GM12878 (cell line): ENCODE data around the gene INSYN2B.

Source experiments
- FOS ChIP-seq: IDR thresholded peaks from 3 replicates; pipeline ENCODE4 v1.6.1; 2011; ENCODE audit warnings: borderline replicate concordance; ENCODE audit not compliant: insufficient read length; ENCODE audit errors: extremely low read depth
- JUNB ChIP-seq: IDR thresholded peaks from 2 replicates; pipeline ENCODE4 v1.6.1; 2016; ENCODE audit warnings: antibody characterized with exemption, mild to moderate bottlenecking
- MXI1 ChIP-seq: fragments of 150-350 bp; IDR thresholded peaks from 2 replicates; pipeline ENCODE4 v1.6.1; 2011; ENCODE audit warnings: low read depth, mild to moderate bottlenecking, inconsistent platforms, low read length, improper control_type of control experiment
- POLR2AphosphoS2 ChIP-seq: IDR thresholded peaks from 2 replicates; pipeline ENCODE4 v1.6.1; 2011; ENCODE audit warnings: low read depth, mild to moderate bottlenecking, low read length, improper control_type of control experiment, moderate library complexity
- SIN3A ChIP-seq: IDR thresholded peaks from 2 replicates; pipeline ENCODE4 v1.6.1; 2012; ENCODE audit warnings: low read depth, low read length, improper control_type of control experiment
- SMC3 ChIP-seq: IDR thresholded peaks from 2 replicates; pipeline ENCODE4 v1.6.1; 2011; ENCODE audit warnings: low read length, improper control_type of control experiment, borderline replicate concordance
- SUZ12 ChIP-seq: fragments of 200-600 bp; sonication (generic); IDR thresholded peaks from one replicate; pipeline ENCODE4 v1.6.1; 2018; ENCODE audit warnings: antibody characterized with exemption, mild to moderate bottlenecking; ENCODE audit not compliant: unreplicated experiment
- YY1 ChIP-seq: IDR thresholded peaks from 2 replicates; pipeline ENCODE4 v1.6.1; 2011; ENCODE audit warnings: low read depth, mild to moderate bottlenecking, low read length
- TF ChIP-seq, protein P1 (sequence below): fragments of 450-650 bp; IDR thresholded peaks from 2 replicates; pipeline ENCODE4 v1.6.1; 2017; ENCODE audit warnings: low read depth, mild to moderate bottlenecking, moderate library complexity
- TF ChIP-seq, protein P2 (sequence below), 3 experiments: IDR thresholded peaks in 2 of 3; conservative IDR thresholded peaks in 1 of 3; 2 replicates each; pipeline ENCODE4 v1.5.1; 2011; ENCODE audit warnings: low read depth in 3 of 3, low read length in 3 of 3, mild to moderate bottlenecking in 3 of 3, control low read depth in 2 of 3, moderate library complexity in 2 of 3, inconsistent platforms in 1 of 3, mixed read lengths in 1 of 3; ENCODE audit not compliant: control insufficient read depth in 2 of 3, insufficient read depth in 1 of 3; ENCODE audit errors: extremely low read depth in 1 of 3
- TF ChIP-seq, protein P3 (sequence below): IDR thresholded peaks from 2 replicates; pipeline ENCODE4 v1.6.1; 2011; ENCODE audit warnings: low read depth, mild to moderate bottlenecking, low read length, moderate library complexity, borderline replicate concordance; ENCODE audit errors: extremely low read depth

DNA sequence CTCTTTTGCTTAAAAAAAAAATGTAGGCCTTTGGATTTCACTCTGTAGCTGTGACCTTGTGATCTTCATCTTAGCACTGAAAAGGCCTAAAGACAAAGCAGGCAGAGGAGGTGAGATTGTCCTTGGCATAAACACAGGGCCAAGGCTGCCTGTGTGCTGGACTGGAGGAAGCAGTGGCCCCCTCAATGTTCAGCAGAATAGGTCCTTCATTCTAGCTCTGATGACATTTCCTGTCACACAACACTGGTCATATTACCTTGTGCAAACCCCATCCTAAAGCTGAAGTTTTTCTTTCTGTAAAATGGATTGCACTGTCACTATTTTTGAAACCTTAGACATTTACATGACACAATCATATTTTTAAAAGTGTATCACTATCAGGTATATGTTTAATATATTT lies 147.4 kb downstream of the INSYN2B start:
- TF ChIP-seq, protein P1, sequence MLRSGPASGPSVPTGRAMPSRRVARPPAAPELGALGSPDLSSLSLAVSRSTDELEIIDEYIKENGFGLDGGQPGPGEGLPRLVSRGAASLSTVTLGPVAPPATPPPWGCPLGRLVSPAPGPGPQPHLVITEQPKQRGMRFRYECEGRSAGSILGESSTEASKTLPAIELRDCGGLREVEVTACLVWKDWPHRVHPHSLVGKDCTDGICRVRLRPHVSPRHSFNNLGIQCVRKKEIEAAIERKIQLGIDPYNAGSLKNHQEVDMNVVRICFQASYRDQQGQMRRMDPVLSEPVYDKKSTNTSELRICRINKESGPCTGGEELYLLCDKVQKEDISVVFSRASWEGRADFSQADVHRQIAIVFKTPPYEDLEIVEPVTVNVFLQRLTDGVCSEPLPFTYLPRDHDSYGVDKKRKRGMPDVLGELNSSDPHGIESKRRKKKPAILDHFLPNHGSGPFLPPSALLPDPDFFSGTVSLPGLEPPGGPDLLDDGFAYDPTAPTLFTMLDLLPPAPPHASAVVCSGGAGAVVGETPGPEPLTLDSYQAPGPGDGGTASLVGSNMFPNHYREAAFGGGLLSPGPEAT, result no peak
- TF ChIP-seq, protein P2, sequence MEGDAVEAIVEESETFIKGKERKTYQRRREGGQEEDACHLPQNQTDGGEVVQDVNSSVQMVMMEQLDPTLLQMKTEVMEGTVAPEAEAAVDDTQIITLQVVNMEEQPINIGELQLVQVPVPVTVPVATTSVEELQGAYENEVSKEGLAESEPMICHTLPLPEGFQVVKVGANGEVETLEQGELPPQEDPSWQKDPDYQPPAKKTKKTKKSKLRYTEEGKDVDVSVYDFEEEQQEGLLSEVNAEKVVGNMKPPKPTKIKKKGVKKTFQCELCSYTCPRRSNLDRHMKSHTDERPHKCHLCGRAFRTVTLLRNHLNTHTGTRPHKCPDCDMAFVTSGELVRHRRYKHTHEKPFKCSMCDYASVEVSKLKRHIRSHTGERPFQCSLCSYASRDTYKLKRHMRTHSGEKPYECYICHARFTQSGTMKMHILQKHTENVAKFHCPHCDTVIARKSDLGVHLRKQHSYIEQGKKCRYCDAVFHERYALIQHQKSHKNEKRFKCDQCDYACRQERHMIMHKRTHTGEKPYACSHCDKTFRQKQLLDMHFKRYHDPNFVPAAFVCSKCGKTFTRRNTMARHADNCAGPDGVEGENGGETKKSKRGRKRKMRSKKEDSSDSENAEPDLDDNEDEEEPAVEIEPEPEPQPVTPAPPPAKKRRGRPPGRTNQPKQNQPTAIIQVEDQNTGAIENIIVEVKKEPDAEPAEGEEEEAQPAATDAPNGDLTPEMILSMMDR (IDR thresholded peaks at IDR 0.05 in 2 of 3, conservative IDR thresholded peaks at IDR 0.05 in 1 of 3; ENCODE audit: control insufficient read depth in 2 of 3, extremely low read depth in 1 of 3, insufficient read depth in 1 of 3, low read depth in 3 of 3, low read length in 3 of 3), result no peak
- no peak for TF ChIP-seq POLR2AphosphoS2
- no peak for TF ChIP-seq SMC3
- TF ChIP-seq SIN3A, result no peak
- no peak for TF ChIP-seq MXI1
- TF ChIP-seq FOS, result no peak
- TF ChIP-seq SUZ12, result no peak
- no peak for TF ChIP-seq JUNB
- TF ChIP-seq YY1, result no peak
- TF ChIP-seq, protein P3, sequence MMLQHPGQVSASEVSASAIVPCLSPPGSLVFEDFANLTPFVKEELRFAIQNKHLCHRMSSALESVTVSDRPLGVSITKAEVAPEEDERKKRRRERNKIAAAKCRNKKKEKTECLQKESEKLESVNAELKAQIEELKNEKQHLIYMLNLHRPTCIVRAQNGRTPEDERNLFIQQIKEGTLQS, result no peak
